HUES48 (cell line): ENCODE results near the gene TMEM43.

ENCODE experiments used
- H3K27ac ChIP-seq: one replicate; pipeline ENCODE4 v1.7.0; 2013; ENCODE audit warnings: low read depth, low read length, inconsistent platforms
- H3K27me3 ChIP-seq: 2 replicates; pipeline ENCODE4 v1.6.1; 2013; ENCODE audit warnings: mild to moderate bottlenecking, low read length; ENCODE audit not compliant: control insufficient read depth, insufficient read depth
- H3K36me3 ChIP-seq: 2 replicates; pipeline ENCODE4 v1.6.1; 2013; ENCODE audit warnings: low read length; ENCODE audit not compliant: control insufficient read depth, insufficient read depth
- H3K4me1 ChIP-seq: 2 replicates; pipeline ENCODE4 v1.6.1; 2013; ENCODE audit warnings: mild to moderate bottlenecking, low read length; ENCODE audit not compliant: control insufficient read depth, insufficient read depth
- H3K4me3 ChIP-seq: 2 replicates; pipeline ENCODE4 v1.5.1; 2013; ENCODE audit warnings: mild to moderate bottlenecking, low read depth, low read length
- H3K9ac ChIP-seq: 2 replicates; pipeline ENCODE4 v1.6.1; 2013; ENCODE audit warnings: mild to moderate bottlenecking, low read depth, low read length, moderate library complexity
- H3K9me3 ChIP-seq: 2 replicates; pipeline ENCODE4 v1.6.1; 2013; ENCODE audit warnings: low read length; ENCODE audit not compliant: control insufficient read depth, insufficient read depth

TMEM43 gene

DNA sequence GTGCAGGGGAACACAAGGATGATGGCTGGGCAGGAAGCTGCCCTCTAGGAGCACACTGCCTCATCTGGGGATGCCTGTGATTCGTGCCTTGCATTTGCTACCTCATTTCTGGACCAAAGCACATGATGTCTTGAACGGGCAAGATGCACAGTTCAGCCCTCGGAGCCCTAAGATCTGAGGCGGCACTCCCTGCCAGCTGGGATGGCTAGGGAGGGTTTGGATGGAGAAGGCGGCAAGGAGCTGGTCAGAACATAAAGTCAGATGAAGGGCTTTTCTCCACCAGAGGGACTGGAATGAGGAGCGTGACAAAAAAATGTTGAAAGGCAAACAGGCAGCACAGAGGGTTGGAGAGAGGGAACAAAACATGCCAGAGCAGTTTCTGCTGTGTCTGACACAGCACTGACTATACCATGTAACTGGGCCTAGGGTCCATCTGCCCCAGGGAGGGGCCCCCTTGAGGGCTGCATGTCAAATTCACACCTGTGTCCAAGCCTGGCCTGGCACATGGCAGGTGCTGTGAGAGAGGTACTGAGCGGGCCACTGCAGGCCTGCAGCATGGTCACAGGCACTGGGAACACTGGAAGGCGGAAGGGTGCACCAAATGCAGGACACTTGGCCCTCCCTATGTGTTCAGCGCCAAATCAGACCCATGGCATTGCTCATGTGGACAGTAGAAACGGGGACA lies 21.7 kb downstream of the TMEM43 start:
- Histone ChIP-seq H3K36me3 (peaks cover 53% of the 10 kb centered on the region), H3K9me3 (no peaks in the 10 kb centered on the region), H3K27ac (no peak overlapping the region), H3K27me3 (no peaks in the 10 kb centered on the region), H3K9ac (no peak overlapping the region), H3K4me3 (no peak overlapping the region), H3K4me1 (peaks cover 19% of the 10 kb centered on the region)

DNA sequence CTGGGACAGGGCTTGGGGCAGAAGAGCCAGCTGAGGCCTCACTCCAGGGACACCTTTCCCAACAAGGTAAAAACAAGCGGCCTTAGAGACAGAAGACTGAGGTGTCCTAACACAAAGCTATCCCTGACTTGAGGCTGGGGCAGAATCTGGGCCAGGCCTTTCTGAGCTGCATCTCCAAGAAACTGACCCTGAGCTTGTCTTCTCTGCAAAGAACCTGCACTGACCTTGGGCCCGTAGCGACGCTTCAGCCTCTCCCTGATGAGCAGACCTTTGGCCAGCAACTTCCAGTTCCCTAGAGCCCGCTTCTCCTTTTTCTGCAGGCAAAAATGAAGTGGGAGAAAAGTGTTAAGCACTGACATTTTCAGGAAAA lies 22.2 kb downstream of the TMEM43 start:
- Histone ChIP-seq H3K27ac (peak overlapping the region; percentile 36), H3K36me3 (peaks cover 53% of the 10 kb centered on the region), H3K4me3 (no peak overlapping the region), H3K27me3 (no peaks in the 10 kb centered on the region), H3K4me1 (peaks cover 19% of the 10 kb centered on the region), H3K9me3 (no peaks in the 10 kb centered on the region), H3K9ac (no peak overlapping the region)

DNA sequence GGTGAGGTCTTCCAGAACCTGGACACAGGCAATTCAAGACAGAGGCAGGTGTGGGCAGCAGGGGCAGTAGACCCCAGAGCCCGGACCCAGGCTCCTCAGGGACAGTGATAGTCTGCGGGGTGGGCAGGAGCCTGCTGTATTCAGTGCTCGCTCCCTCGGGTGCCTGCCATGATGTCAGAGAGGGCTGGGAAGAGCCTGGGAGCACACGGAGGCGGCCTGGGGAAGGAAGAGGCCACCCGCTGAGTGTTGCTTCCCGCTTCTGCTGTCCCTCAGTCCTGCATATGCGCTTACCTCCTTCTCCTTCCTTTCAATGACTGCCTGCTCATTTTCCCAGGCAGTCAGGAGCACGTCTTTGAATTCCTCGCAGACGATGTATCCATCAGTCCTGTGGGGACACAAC lies 22.8 kb downstream of the TMEM43 start:
- Histone ChIP-seq H3K36me3 (peaks cover 53% of the 10 kb centered on the region), H3K4me3 (no peak overlapping the region), H3K27me3 (no peaks in the 10 kb centered on the region), H3K9ac (no peak overlapping the region), H3K27ac (peak overlapping the region; percentile 36), H3K9me3 (no peaks in the 10 kb centered on the region), H3K4me1 (peaks cover 19% of the 10 kb centered on the region)

DNA sequence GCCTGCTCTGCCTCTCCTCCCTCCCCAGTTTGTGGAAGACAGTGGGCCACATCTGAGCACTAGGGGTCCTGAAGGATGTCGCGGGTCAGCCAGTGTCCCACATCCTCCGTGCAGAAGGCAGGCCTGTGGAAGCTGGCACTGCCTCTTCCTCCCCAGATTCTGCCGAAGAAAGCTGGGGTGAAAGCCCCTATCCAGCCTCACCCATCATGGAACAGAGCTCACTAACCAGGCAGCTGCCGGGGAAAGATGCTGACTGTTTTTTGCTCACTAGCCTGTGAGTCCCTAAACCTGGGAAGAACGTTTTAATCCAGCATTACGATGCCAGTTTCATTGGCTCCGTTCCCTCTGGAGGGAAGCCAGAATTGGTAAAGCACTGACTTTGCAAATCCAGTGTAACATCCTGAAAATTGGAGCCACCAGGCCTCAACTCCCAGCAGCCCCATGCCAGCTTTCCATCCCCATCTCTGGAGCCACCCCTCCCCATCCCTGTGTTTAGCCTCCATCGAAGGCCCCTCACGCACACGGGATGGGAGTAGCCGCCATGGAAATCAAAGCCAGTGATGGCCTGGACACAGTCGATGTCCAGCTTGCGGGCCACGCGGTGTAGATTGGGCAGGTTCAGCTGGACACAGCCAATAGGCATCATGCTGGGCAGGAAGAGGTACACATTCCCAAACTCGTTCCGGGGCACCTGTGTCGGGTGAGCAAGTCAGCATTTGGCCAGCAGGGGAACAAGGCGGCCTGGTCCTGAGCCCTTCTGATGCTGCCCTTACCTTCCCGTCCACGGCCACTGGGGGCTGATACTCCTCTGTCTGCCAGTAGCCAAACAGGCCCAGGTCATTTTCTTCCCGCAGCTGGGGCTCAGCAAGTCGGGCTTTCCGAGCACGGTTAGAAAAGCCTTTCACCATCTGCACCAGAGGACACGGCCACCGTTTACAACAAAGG lies 23.5 kb downstream of the TMEM43 start:
- no peak overlapping the region for H3K9ac ChIP-seq
- H3K4me1 ChIP-seq = peaks cover 14% of the 10 kb centered on the region
- peaks cover 52% of the 10 kb centered on the region for H3K36me3 ChIP-seq
- H3K9me3 ChIP-seq = no peaks in the 10 kb centered on the region
- peak overlapping the region; percentile 22 for H3K27ac ChIP-seq
- H3K27me3 ChIP-seq = no peaks in the 10 kb centered on the region
- H3K4me3 ChIP-seq = no peak overlapping the region

DNA sequence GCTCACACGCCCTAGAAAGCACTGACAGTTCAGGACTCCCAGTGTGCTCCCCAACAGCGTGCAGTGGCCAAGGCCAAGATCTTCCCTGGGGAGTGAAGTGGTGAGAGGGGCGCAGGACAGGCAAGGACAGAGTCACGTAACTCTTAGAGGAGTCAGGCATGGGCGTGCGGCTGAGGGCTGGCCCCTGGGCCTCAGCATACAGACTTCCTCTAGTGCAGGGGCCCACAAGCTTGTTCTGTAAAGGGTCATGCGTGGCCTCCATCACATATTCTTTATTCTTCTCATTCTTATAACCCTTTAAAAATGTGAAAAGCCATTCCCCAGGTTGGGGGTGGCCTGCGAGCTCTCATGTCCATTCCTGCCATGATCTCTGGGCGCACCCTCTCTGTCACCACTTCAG lies 25.2 kb downstream of the TMEM43 start:
- Histone ChIP-seq H3K36me3 (peaks cover 64% of the 10 kb centered on the region), H3K27ac (no peak overlapping the region), H3K4me3 (no peak overlapping the region), H3K9me3 (no peaks in the 10 kb centered on the region), H3K4me1 (peaks cover 8% of the 10 kb centered on the region; the same call in 1 of the 2 replicates), H3K27me3 (no peaks in the 10 kb centered on the region), H3K9ac (no peak overlapping the region)

DNA sequence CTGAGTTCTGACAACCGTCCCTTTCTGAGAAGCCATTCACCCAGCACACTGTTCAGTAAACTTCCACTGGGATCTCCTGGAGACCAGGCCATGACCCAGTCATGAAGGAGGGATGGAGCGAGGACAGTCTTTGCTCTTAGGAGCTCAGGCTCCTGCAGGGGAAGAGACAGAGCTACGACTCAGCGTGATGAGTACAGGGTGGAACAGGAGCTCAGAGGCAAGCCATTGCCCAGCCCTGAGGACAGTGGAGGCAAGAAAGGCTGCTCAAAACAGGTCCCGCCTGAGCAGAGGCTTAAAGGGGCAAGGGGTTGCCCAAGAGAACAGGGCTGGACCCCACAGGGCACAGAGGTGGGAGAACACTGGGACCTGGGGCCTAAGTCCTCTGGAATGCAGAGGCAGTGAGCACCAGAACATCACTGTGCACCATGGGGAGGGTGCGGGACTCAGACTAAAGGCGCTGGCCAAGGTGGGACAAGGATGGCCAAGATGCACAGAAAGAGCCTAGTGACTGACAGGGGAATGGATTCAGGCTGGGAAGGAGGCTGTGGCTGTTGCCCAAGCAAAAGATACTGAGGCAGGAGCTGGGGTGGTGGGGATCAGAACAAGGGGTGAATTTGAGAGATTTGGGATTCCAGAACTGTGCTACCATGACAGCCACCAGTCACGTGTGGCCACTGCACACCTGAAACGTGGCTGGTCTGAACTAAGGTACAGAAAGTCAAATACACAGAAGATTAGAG lies 25.8 kb downstream of the TMEM43 start:
- Histone ChIP-seq H3K9me3 (no peaks in the 10 kb centered on the region), H3K4me3 (no peak overlapping the region), H3K27ac (no peak overlapping the region), H3K4me1 (peaks cover 8% of the 10 kb centered on the region; the same call in 1 of the 2 replicates), H3K36me3 (peaks cover 59% of the 10 kb centered on the region), H3K9ac (no peak overlapping the region), H3K27me3 (no peaks in the 10 kb centered on the region)

DNA sequence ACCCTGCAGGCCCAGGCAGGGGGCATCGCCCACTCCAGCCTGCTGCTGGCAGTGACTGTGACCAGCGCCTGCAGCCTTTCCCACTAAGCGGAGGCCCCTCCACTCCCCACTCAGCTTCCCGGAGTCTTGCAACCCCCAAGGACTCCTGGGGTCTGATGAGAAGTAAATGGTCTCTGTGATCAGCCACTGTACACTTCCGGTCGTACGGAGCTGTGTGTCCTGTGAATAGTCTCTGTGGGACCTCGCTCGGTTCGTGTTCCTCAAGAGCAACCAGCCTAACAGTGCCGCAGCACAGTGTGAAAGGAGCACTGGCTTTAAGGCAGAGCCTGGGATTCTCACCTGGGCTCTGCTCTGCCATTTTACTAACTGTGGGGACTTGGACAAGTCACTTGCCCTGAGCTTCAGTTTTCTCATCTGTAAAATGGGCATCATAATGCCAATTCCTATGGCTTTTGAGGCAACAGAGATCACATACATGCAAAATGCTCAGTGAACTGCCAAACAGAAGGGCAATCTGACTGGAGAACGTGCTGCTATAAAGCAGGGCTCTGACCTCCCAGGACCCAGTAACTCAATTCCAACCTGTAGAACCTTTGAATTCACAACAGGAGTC lies 26.7 kb downstream of the TMEM43 start:
- Histone ChIP-seq H3K27me3 (no peaks in the 10 kb centered on the region), H3K9ac (no peak overlapping the region), H3K9me3 (no peaks in the 10 kb centered on the region), H3K4me3 (no peak overlapping the region), H3K27ac (no peak overlapping the region), H3K36me3 (peaks cover 58% of the 10 kb centered on the region), H3K4me1 (peaks cover 8% of the 10 kb centered on the region; the same call in 1 of the 2 replicates)

DNA sequence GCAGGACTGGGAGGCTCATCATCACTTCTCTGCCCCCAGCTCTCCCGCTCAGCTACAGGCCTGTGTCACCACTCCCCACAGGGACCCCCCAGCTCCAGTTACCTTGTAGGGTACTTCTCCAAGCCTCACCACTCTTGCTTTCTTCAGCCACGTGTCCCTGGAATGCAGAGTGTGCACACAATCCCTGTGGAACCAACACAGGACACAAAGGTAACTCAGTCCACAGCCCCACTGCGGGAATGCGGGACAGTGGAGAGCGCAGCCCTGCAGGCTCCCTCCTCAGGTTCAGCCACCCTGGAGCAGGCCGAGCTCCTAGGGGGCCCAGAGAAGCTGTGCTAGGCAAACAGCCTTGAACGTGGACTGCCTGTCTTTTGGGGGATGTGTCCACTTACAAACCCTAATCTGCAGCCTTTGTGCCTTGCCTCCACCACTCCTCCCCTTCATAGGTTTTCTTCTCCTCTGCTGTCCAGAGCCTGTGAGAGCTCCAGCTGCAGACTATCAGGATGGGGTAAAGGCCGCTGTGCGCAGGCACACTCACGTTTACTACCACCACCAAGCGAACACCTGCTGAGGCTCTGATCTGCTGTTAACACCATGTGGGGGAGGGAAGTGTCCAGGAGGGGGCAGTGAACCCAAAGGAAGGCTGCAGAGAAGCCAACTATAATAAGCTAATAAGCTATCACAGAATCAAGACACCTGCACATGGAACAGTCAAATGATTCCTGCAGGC lies 27.5 kb downstream of the TMEM43 start:
- Histone ChIP-seq H3K4me1 (peaks cover 8% of the 10 kb centered on the region; the same call in 1 of the 2 replicates), H3K27me3 (no peaks in the 10 kb centered on the region), H3K27ac (no peak overlapping the region), H3K9me3 (no peaks in the 10 kb centered on the region), H3K36me3 (peaks cover 58% of the 10 kb centered on the region), H3K9ac (no peak overlapping the region), H3K4me3 (no peak overlapping the region)

DNA sequence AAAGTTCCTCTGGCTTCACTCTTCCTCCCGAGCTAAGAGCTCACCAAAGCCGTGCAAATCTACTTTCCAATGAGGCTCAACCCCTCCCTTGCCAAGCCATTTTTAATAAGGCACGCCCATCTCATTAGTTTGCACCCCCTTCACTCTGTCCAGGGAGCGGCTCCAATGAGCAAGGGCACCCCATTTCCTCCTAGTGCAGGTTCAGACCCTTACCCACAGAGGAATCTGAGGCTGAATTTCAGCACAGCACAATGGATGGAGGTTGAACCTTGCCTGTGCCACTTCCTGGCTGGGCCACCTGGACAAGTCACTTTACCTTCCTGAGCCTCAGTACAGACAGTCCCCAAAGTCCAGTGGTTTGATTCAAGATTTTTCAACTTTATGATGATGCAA lies 28.1 kb downstream of the TMEM43 start:
- H3K27ac ChIP-seq = no peak overlapping the region
- H3K4me3 ChIP-seq = no peak overlapping the region
- peaks cover 5% of the 10 kb centered on the region; the same call in 1 of the 2 replicates for H3K4me1 ChIP-seq
- peaks cover 60% of the 10 kb centered on the region for H3K36me3 ChIP-seq
- no peaks in the 10 kb centered on the region for H3K27me3 ChIP-seq
- no peak overlapping the region for H3K9ac ChIP-seq
- no peaks in the 10 kb centered on the region for H3K9me3 ChIP-seq

DNA sequence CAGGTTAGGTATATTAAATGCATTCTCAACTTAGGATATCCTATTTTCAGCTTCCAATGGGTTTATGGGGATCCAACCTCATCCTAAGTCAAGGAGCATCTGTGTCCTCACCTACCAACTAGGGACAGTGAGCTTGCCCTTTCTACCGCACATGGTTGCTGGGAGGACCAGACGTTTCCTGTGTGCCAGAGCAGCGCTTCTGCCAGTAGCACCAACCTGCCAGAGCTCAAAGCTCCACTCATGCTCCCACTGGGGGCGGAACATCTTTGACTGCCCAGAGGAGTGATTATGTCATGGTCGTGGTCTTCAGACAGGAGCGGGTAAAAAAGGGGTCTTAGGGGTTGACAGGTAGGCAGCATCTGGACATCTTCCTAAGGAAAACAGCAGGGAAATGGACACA lies 28.8 kb downstream of the TMEM43 start:
- Histone ChIP-seq H3K9ac (no peak overlapping the region), H3K27ac (no peak overlapping the region), H3K9me3 (no peaks in the 10 kb centered on the region), H3K27me3 (no peaks in the 10 kb centered on the region), H3K4me3 (no peak overlapping the region), H3K4me1 (no peaks in the 10 kb centered on the region), H3K36me3 (peaks cover 64% of the 10 kb centered on the region)
